Neural cell (in vitro differentiated cells): ENCODE results near the gene LRRC52. TPM values are rescaled to one million over a fixed set of nuclear protein-coding genes. Genes with fewer than 3 reads are reported as not detected.

Experiments used
- H2AFZ ChIP-seq: fragments of 200-600, 300-800 bp; sonication (generic), shearing (Covaris generic); 2 replicates; pipeline ENCODE4 v1.6.0; 2014; ENCODE audit warnings: low read depth, mild to moderate bottlenecking, antibody characterized with exemption, low read length, moderate library complexity
- H3F3A ChIP-seq: fragments of 200-600 bp; shearing (Covaris generic); 2 replicates; pipeline ENCODE4 v1.6.1; 2016; ENCODE audit warnings: mild to moderate bottlenecking, moderate library complexity, mixed read lengths, antibody characterized with exemption, low read length; ENCODE audit not compliant: insufficient read depth, poor library complexity, severe bottlenecking
- H3K27ac ChIP-seq: fragments of 200-600, 300-800 bp; sonication (generic), shearing (Covaris generic); 2 replicates; pipeline ENCODE4 v1.5.1; 2014; ENCODE audit warnings: mild to moderate bottlenecking, low read length, moderate library complexity
- H3K27me3 ChIP-seq: fragments of 300-800, 200-600 bp; sonication (generic), shearing (Covaris generic); 2 replicates; pipeline ENCODE4 v1.6.0; 2014; ENCODE audit warnings: mild to moderate bottlenecking, low read depth, low read length, moderate library complexity; ENCODE audit not compliant: insufficient read depth
- H3K36me3 ChIP-seq: fragments of 300-800, 200-600 bp; sonication (generic), shearing (Covaris generic); 2 replicates; pipeline ENCODE4 v1.5.1; 2014; ENCODE audit warnings: mild to moderate bottlenecking, antibody characterized with exemption, low read length, moderate library complexity; ENCODE audit not compliant: insufficient read depth
- H3K4me2 ChIP-seq: fragments of 300-800, 200-600 bp; sonication (generic), shearing (Covaris generic); 2 replicates; pipeline ENCODE4 v1.6.0; 2014; ENCODE audit warnings: mild to moderate bottlenecking, low read length
- H3K4me3 ChIP-seq: fragments of 300-800, 200-600 bp; sonication (generic), shearing (Covaris generic); 2 replicates; pipeline ENCODE4 v1.5.1; 2014; ENCODE audit warnings: mild to moderate bottlenecking, low read length, moderate library complexity
- H3K79me2 ChIP-seq: fragments of 200-600 bp; shearing (Covaris generic); replicated peaks from 2 replicates; pipeline ENCODE4 v1.6.0; 2014; ENCODE audit warnings: mild to moderate bottlenecking, low read length, moderate library complexity; ENCODE audit not compliant: insufficient read depth
- H3K9ac ChIP-seq: fragments of 300-800, 200-600 bp; sonication (generic), shearing (Covaris generic); 2 replicates; pipeline ENCODE4 v1.6.1; 2016; ENCODE audit warnings: mild to moderate bottlenecking, low read length, mixed read lengths
- H3K9me2 ChIP-seq: fragments of 200-600 bp; shearing (Covaris generic); 2 replicates; pipeline ENCODE4 v1.6.1; 2016; ENCODE audit warnings: mild to moderate bottlenecking, low read length, mixed read lengths; ENCODE audit not compliant: insufficient read depth
- H3K9me3 ChIP-seq: fragments of 200-600, 300-800 bp; sonication (generic), shearing (Covaris generic); 2 replicates; pipeline ENCODE4 v1.6.1; 2016; ENCODE audit warnings: mild to moderate bottlenecking, mixed run types, low read length, moderate library complexity, mixed read lengths
- H4K20me1 ChIP-seq: fragments of 200-600 bp; shearing (Covaris generic); 2 replicates; pipeline ENCODE4 v1.6.1; 2016; ENCODE audit warnings: mild to moderate bottlenecking, mixed run types; ENCODE audit not compliant: insufficient read depth
- EP300 ChIP-seq: fragments of 450-650 bp; conservative IDR thresholded peaks from 2 replicates; pipeline ENCODE4 v1.6.1; 2014; ENCODE audit warnings: antibody characterized with exemption, mild to moderate bottlenecking, moderate library complexity; ENCODE audit not compliant: poor library complexity, severe bottlenecking
- EZH2 ChIP-seq: fragments of 200-600, 300-800 bp; shearing (Covaris generic), sonication (generic); IDR thresholded peaks from 2 replicates; pipeline ENCODE4 v1.6.1; 2014; ENCODE audit warnings: antibody characterized with exemption, low read length, borderline replicate concordance, mild to moderate bottlenecking; ENCODE audit not compliant: insufficient read depth, poor library complexity, severe bottlenecking
- MXI1 ChIP-seq: fragments of 450-650 bp; conservative IDR thresholded peaks from 2 replicates; pipeline ENCODE4 v1.6.1; 2014; ENCODE audit warnings: antibody characterized with exemption, mild to moderate bottlenecking; ENCODE audit not compliant: poor library complexity, severe bottlenecking
- POLR2AphosphoS5 ChIP-seq: IDR thresholded peaks from 2 replicates; pipeline ENCODE4 v1.6.1; 2012
- RAD21 ChIP-seq: fragments of 450-650 bp; conservative IDR thresholded peaks from 2 replicates; pipeline ENCODE4 v1.6.1; 2014; ENCODE audit warnings: antibody characterized with exemption, mild to moderate bottlenecking, moderate library complexity
- REST ChIP-seq: IDR thresholded peaks from 2 replicates; pipeline ENCODE4 v1.6.1; 2012; ENCODE audit warnings: borderline replicate concordance
- SMC3 ChIP-seq: fragments of 450-650 bp; conservative IDR thresholded peaks from 2 replicates; pipeline ENCODE4 v1.6.1; 2014; ENCODE audit warnings: antibody characterized with exemption, mild to moderate bottlenecking, moderate library complexity; ENCODE audit not compliant: poor library complexity
- TAF1 ChIP-seq: IDR thresholded peaks from 2 replicates; pipeline ENCODE4 v1.6.1; 2012; ENCODE audit warnings: low read depth
- polyA plus RNA-seq: library from polyadenylated mRNA; depleted of rRNA; stranded (reverse); fragments of >200 nt; gene quantifications from 2 replicates; pipeline ENCODE4 v1.2.3, GENCODE V29; 2014
- TF ChIP-seq, protein P1 (sequence below): fragments of 450-650 bp; IDR thresholded peaks from 2 replicates; pipeline ENCODE4 v1.5.1; 2014; ENCODE audit warnings: antibody characterized with exemption, mild to moderate bottlenecking, moderate library complexity; ENCODE audit not compliant: poor library complexity, severe bottlenecking

The LRRC52 gene
- polyA plus RNA-seq, 1 donor from 2014 or later = not detected

GRCh38 chr1:165560883-165561656 lies 17.3 kb downstream of the LRRC52 start:
- no peaks in the 10 kb centered on the region for H3F3A ChIP-seq
- H3K4me2 ChIP-seq = no peak overlapping the region
- H3K79me2 ChIP-seq = no peaks in the 10 kb centered on the region
- TF ChIP-seq POLR2AphosphoS5 = no peak
- no peak for TF ChIP-seq EP300
- TF ChIP-seq REST = no peak
- TF ChIP-seq SMC3 = no peak
- TF ChIP-seq RAD21 = no peak
- TF ChIP-seq, protein P1, sequence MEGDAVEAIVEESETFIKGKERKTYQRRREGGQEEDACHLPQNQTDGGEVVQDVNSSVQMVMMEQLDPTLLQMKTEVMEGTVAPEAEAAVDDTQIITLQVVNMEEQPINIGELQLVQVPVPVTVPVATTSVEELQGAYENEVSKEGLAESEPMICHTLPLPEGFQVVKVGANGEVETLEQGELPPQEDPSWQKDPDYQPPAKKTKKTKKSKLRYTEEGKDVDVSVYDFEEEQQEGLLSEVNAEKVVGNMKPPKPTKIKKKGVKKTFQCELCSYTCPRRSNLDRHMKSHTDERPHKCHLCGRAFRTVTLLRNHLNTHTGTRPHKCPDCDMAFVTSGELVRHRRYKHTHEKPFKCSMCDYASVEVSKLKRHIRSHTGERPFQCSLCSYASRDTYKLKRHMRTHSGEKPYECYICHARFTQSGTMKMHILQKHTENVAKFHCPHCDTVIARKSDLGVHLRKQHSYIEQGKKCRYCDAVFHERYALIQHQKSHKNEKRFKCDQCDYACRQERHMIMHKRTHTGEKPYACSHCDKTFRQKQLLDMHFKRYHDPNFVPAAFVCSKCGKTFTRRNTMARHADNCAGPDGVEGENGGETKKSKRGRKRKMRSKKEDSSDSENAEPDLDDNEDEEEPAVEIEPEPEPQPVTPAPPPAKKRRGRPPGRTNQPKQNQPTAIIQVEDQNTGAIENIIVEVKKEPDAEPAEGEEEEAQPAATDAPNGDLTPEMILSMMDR = no peak
- no peak for TF ChIP-seq EZH2
- no peak for TF ChIP-seq TAF1
- no peak for TF ChIP-seq MXI1
- no peak overlapping the region for H3K27ac ChIP-seq
- H3K9me2 ChIP-seq = no peaks in the 10 kb centered on the region
- no peaks in the 10 kb centered on the region for H3K9me3 ChIP-seq
- no peaks in the 10 kb centered on the region for H3K36me3 ChIP-seq
- no peak overlapping the region for H3K9ac ChIP-seq
- no peaks in the 10 kb centered on the region for H3K27me3 ChIP-seq
- H2AFZ ChIP-seq = no peak overlapping the region
- no peaks in the 10 kb centered on the region for H4K20me1 ChIP-seq
- H3K4me3 ChIP-seq = no peak overlapping the region

- Histone ChIP-seq H3K9me2 (no peaks in the 10 kb centered on the region), H2AFZ (no peak overlapping the region), H3K27ac (no peak overlapping the region), H3K9ac (no peak overlapping the region), H3K4me3 (no peak overlapping the region), H3K4me2 (no peak overlapping the region), H3F3A (no peaks in the 10 kb centered on the region), H3K36me3 (no peaks in the 10 kb centered on the region), H3K9me3 (no peaks in the 10 kb centered on the region), H4K20me1 (no peaks in the 10 kb centered on the region), H3K27me3 (no peaks in the 10 kb centered on the region), H3K79me2 (no peaks in the 10 kb centered on the region)
- no peak for TF ChIP-seq REST
- TF ChIP-seq SMC3 = no peak
- no peak for TF ChIP-seq EP300
Measured at GRCh38 chr1:165562571-165562970, 18.8 kb downstream of the LRRC52 start.
